HFF-Myc (cell line): ENCODE measurements around the gene RPN1.
A peak's percentile ranks its signal among the peaks of the same experiment; 100 is the strongest.

Experiments
- DNase-seq: peaks from one replicate; pipeline ENCODE4 v3.0.0-alpha.2; 2011; ENCODE audit warnings: low read depth; ENCODE audit errors: extremely low read depth
- H3K4me3 ChIP-seq: replicated peaks from 2 replicates; pipeline ENCODE4 v1.5.1; 2011; ENCODE audit warnings: low read depth, mild to moderate bottlenecking, control low read depth, low read length
- TF ChIP-seq, protein P1 (sequence below): IDR thresholded peaks from 2 replicates; pipeline ENCODE4 v1.5.1; 2012; ENCODE audit warnings: mild to moderate bottlenecking, low read depth, low read length, control low read depth; ENCODE audit errors: missing control alignments

RPN1 gene

DNA sequence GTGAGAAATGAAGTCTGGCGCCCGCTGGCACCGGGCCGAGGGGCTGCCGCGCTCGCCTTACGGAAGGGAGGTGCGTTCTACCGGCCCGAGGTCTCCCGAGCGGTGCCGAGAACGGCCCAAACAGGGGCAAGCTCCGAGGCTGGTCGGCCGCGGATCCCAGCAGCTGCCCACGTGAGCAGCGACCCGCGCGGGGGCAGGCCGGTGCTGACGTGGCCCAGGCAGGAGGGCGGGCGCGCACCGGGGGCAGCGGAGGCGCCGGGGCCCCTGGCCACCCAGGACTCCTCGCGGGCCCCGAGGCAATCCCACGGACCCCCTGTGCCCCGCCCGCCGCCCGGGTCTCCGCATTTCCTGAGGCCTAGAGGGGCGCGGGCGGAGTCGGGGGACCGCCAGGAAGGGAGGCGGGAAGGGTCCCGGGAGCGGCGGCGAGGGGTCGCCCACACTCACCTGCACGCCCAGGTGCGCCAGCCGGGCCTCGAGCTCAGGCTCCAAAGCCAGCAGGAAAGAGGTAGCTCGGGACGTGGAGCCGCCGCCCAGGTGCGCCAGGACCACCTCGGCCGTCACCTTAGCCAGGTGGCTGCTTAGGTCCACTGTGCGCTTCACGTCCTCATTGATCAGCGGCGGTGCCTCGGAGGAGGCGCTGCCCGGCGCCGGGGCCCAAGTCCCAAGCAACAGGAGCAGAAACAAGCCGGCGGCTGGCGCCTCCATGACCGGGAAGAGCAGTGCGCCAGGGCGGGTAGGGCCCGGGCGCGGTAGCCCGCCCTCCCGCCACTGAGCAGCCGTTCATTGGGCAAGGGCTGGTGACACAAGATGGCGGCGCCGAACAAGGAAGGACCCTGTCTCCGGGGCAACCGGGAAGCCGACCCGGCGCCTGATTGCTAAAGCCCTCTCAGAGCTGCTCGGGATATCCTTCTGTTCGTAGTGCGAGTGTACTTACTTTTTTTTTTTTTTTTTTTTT lies at the start of gene RPN1:
Gene RPN1 (minus strand): TSS at position 723 of the 955 bp plus-strand sequence. CDS start 18 bp downstream, at position 705.
- TF ChIP-seq, protein P1, sequence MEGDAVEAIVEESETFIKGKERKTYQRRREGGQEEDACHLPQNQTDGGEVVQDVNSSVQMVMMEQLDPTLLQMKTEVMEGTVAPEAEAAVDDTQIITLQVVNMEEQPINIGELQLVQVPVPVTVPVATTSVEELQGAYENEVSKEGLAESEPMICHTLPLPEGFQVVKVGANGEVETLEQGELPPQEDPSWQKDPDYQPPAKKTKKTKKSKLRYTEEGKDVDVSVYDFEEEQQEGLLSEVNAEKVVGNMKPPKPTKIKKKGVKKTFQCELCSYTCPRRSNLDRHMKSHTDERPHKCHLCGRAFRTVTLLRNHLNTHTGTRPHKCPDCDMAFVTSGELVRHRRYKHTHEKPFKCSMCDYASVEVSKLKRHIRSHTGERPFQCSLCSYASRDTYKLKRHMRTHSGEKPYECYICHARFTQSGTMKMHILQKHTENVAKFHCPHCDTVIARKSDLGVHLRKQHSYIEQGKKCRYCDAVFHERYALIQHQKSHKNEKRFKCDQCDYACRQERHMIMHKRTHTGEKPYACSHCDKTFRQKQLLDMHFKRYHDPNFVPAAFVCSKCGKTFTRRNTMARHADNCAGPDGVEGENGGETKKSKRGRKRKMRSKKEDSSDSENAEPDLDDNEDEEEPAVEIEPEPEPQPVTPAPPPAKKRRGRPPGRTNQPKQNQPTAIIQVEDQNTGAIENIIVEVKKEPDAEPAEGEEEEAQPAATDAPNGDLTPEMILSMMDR, result no peak
- H3K4me3 ChIP-seq, result peak within 1 kb of the TSS; percentile 95

DNA sequence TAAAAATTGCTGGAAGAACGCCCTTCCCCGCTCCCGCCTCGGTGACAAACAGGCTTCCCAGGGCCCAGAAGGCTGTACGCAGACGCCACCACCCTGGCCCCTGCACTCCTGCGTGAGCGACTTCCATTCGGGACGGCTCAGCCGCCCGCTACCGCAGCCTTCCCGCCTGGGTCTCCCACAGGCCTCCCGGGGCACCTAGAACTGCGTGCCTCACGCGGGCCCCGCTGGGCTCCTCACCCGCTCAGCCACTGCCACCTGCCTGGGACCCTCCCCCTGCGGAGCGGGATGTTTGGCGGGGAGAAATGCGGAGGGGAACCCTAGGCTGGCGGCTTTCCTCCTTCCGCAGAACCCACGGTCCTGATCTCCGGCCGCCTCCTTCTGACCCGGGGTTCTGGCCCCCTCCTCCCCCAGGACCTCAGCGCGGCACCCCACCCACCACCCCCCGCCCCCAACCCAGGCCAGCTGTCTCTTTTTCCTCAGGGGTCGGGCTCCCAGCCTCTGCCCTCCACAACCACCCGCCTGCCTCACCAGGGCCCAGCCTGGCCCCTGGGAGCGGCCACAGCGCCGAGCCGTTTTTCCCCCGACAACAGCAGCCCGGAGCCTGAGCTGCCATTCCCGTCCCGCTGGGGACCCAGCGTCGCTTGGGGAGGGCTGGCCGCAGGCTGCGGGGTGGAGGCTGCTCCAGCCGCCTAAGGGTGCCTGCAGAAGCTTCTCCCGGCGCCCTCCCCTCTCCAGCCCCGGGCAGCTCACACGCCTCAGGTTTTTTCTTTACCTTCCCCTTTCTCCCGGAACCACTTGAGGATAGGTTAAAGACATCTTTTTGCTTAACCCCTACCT lies 47.8 kb upstream of the RPN1 start:
- H3K4me3 ChIP-seq, result peak overlapping the region; percentile 33
- TF ChIP-seq, protein P1, result no peak
- DNase-seq, result no peak

More for the DNA sequence above, at the start of gene RPN1:
- peak; percentile 82 for DNase-seq

DNA sequence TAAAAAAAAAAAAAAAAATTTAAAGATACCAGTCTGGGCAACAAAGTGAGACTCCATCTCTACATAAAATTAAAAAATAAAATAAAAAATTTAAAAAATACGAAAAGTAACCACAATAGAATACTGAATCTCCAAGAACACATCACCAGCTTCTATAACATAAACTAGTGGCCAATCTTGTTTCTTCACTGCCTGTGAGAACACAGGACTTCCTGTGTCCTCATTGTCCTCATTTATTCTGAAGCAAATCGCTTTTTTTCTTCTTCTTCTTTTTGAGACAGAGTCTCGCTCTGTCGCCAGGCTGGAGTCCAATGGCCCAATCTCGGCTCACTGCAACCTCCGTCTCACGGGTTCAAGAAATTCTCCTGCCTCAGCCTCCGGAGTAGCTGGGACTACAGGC lies 46.7 kb upstream of the RPN1 start:
- no peak for DNase-seq
- TF ChIP-seq, protein P1, result no peak
- no peak overlapping the region for H3K4me3 ChIP-seq

DNA sequence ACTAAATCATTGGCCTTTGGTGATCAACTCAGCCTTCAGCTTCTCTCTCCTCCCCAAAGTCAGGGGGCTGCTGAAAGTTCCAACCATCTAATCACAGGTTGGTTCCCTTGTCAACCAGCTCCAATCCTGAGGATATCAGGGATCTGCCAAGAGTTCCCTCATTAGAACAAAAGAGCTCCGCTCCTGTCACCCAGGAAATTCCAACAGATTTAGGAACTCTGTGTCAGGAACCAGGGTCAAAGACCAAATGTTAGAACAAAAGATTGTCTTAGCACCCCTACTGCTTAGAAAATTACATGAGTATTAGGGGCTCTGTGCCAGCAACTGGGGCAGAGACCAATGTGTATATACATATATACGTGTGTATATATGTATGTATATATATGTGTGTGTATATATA lies 43.1 kb upstream of the RPN1 start:
- no peak for DNase-seq

DNA sequence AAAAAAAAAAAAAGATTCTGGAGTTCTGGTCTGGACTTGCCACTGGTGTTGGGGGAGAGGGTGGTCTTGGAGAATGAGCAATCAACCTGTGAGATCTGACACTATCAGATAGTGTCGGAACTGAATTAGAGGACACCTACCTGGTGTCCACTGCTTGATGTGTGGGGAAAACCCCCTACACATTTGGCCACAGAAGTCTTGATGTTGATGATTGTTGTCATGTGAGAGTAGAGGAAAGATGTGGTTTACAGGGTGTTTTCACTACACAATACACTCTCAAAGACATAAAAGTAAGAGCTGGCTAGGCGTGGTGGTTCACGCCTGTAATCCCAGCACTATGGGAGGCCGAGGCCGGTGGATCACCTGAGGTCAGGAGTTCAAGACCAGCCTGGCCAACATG lies 38.4 kb upstream of the RPN1 start:
- no peak overlapping the region for H3K4me3 ChIP-seq
- TF ChIP-seq, protein P1, result no peak
- no peak for DNase-seq

More for the DNA sequence above, 43.1 kb upstream of the RPN1 start:
- H3K4me3 ChIP-seq, result no peak overlapping the region
- TF ChIP-seq, protein P1, result no peak

DNA sequence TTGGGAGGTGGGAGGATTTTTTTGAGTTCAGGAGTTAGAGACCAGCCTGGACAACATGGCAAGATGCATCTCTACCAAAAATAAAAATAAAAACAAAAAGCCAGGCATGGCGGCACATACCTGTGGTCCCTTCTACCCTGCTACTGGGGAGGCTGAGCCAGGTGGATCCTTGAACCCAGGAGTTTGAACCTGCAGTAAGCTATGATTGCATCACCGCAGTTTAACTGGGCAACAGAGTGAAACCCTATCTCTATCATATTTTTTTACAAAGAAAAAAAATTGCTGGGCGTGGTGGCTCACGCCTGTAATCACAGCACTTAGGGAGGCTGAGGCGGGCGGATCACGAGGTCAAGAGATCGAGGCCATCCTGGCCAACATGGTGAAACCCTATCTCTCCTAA lies 35.8 kb upstream of the RPN1 start:
- TF ChIP-seq, protein P1, result no peak
- no peak for DNase-seq
- H3K4me3 ChIP-seq, result no peak overlapping the region
